A673 (cell line): ENCODE data around the gene AOPEP.

Experiments
- CTCF ChIP-seq: fragments of 300-800, 200-600 bp; sonication (generic); conservative IDR thresholded peaks from 2 replicates; pipeline ENCODE4 v1.5.1; 2017; ENCODE audit warnings: low read depth, mild to moderate bottlenecking, antibody characterized with exemption, low read length, moderate library complexity, mixed read lengths
- EZH2 ChIP-seq: fragments of 200-600 bp; sonication (generic); IDR thresholded peaks from 2 replicates; pipeline ENCODE4 v1.6.1; 2017; ENCODE audit warnings: borderline replicate concordance, low read depth, mild to moderate bottlenecking, mixed read lengths, antibody characterized with exemption, low read length; ENCODE audit not compliant: poor library complexity, severe bottlenecking

- TF ChIP-seq CTCF (no peak), EZH2 (no peak)
Measured at GRCh38 chr9:94773655-94774054, 47.2 kb downstream of the AOPEP start.
